RWPE2 (cell line): Measurements from ENCODE around the gene SLC16A3.

Source experiments
- ATAC-seq: fragments of 200-7000 bp; cut with Tn5 transposase; 3 replicates; pipeline ENCODE4 v1.9.1; 2021; ENCODE audit warnings: low read depth
- DNase-seq: peaks from one replicate; pipeline ENCODE4 v3.0.0-alpha.2; 2020; ENCODE audit warnings: low spot score
- H3K27ac ChIP-seq: fragments of 450-650 bp; 2 replicates; pipeline ENCODE4 v1.5.1; 2017; ENCODE audit warnings: mild to moderate bottlenecking; ENCODE audit not compliant: poor library complexity, severe bottlenecking
- H3K27me3 ChIP-seq: fragments of 250-450 bp; sonication (Bioruptor Pico); 2 replicates; pipeline ENCODE4 v1.5.1; 2021; ENCODE audit warnings: mild to moderate bottlenecking, moderate library complexity; ENCODE audit not compliant: insufficient read depth, poor library complexity, severe bottlenecking
- H3K36me3 ChIP-seq: fragments of 250-450 bp; sonication (Bioruptor Pico); 2 replicates; pipeline ENCODE4 v1.5.1; 2020; ENCODE audit warnings: low read depth, mild to moderate bottlenecking, moderate library complexity
- H3K4me1 ChIP-seq: fragments of 250-450 bp; sonication (Bioruptor Pico); 2 replicates; pipeline ENCODE4 v1.5.1; 2021; ENCODE audit warnings: mild to moderate bottlenecking, moderate library complexity; ENCODE audit not compliant: insufficient read depth, poor library complexity, severe bottlenecking
- H3K4me3 ChIP-seq: fragments of 250-450 bp; sonication (Bioruptor Pico); 2 replicates; pipeline ENCODE4 v1.5.1; 2021; ENCODE audit warnings: mild to moderate bottlenecking, moderate library complexity; ENCODE audit not compliant: severe bottlenecking
- H3K9me3 ChIP-seq: fragments of 250-450 bp; sonication (Bioruptor Pico); 2 replicates; pipeline ENCODE4 v1.5.1; 2021; ENCODE audit warnings: mild to moderate bottlenecking, moderate library complexity; ENCODE audit not compliant: severe bottlenecking
- CTCF ChIP-seq: fragments of 450-650 bp; IDR thresholded peaks from one replicate; pipeline ENCODE4 v1.5.1; 2017; ENCODE audit warnings: mild to moderate bottlenecking, moderate library complexity; ENCODE audit not compliant: poor library complexity, severe bottlenecking

Gene SLC16A3

DNA sequence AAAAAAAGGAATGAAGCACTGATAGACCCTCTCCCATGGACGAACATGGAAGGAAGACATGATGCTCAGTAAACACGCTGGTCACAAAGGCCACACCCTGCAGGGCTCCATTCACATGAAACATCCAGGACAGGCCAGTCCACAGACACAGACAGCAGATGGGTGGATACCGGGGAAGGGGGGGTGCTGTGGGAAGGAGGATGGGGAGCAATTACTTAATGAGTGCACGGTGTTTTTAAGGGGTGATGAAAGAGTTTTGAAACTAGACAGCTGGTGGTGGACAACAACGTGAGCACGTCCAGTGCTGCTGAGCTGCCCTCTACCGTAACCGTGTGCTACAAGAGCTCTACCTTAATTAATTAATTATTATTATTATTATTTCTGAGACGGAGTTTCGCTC lies 6.0 kb upstream of the SLC16A3 start:
- DNase-seq (no peak), ATAC-seq (no peak)
- Histone ChIP-seq H3K9me3 (no peaks in the 10 kb centered on the region), H3K4me3 (no peak overlapping the region), H3K27me3 (no peaks in the 10 kb centered on the region), H3K36me3 (no peaks in the 10 kb centered on the region), H3K4me1 (peaks cover 2% of the 10 kb centered on the region), H3K27ac (no peak overlapping the region)
- TF ChIP-seq CTCF: no peak

DNA sequence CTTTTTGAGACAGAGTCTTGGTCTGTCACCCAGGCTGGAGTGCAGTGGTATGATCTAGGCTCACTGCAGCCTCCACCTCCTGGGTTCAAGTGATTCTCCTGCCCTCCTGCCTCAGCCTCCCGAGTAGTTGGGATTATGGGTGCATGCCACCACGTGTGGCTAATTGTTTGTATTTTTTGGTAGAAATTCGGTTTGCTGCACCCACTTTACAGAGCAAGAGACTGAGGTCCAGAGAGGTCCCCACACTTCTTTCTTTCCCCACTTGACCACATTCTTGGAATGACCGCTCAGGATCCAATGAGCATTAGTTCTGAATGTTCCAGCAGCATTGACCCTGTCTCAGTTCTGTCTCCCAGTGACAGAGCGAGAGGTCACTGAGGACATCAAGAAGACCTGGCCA lies 5.3 kb upstream of the SLC16A3 start:
- ATAC-seq (no peak), DNase-seq (no peak)
- Histone ChIP-seq H3K27ac (no peak overlapping the region), H3K4me1 (no peaks in the 10 kb centered on the region), H3K9me3 (no peaks in the 10 kb centered on the region), H3K36me3 (no peaks in the 10 kb centered on the region), H3K4me3 (no peak overlapping the region), H3K27me3 (no peaks in the 10 kb centered on the region)
- no peak for TF ChIP-seq CTCF

GRCh38 chr17:82224666-82225065 lies 4.2 kb upstream of the SLC16A3 start:
- Histone ChIP-seq H3K27ac (no peak overlapping the region), H3K36me3 (peaks cover 6% of the 10 kb centered on the region), H3K4me1 (no peaks in the 10 kb centered on the region), H3K27me3 (no peaks in the 10 kb centered on the region), H3K4me3 (no peak overlapping the region), H3K9me3 (no peaks in the 10 kb centered on the region)
- no peak for ATAC-seq
- no peak for DNase-seq
- no peak for TF ChIP-seq CTCF

DNA sequence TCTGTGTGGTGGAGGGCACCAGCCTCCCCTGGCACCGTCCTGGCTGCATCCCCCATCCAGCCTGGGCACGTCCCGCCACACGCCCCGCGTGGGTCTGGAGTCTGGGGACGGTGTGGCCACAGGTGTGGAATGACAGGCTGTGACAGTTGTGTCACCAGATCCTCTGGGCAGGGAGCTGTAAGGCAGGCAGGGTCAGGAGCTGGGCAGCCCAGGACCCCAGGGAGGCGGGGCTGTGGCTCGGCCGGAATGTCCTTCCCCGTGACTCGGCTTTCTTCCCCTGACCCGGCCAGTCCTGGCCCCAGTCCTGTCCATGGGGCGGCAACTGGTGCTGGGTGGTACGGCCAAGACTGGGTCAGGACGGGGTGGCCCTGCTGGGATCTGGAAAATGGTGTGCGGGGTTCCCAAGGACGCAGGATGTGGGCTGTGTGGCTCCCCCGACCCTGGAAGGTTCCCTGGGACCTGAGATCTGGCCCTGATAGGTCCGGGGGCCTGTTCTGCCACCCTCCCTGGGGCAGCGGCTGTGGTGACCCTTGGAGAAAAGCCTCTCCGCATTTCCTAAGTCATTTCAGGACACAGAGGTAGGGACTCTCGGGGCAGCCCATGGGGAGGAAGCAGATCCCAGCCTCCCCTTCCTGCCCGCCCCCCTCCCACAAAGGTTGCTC lies 3.3 kb upstream of the SLC16A3 start:
- H3K27me3 ChIP-seq: no peaks in the 10 kb centered on the region
- H3K9me3 ChIP-seq: no peaks in the 10 kb centered on the region
- H3K4me3 ChIP-seq: no peak overlapping the region
- DNase-seq (no peak), ATAC-seq (no peak)
- H3K27ac ChIP-seq: no peak overlapping the region
- no peaks in the 10 kb centered on the region for H3K4me1 ChIP-seq
- no peak for TF ChIP-seq CTCF
- peaks cover 15% of the 10 kb centered on the region for H3K36me3 ChIP-seq

- H3K27me3 ChIP-seq: no peaks in the 10 kb centered on the region
- H3K4me3 ChIP-seq: no peak overlapping the region
- no peak overlapping the region for H3K27ac ChIP-seq
- no peaks in the 10 kb centered on the region for H3K4me1 ChIP-seq
- no peaks in the 10 kb centered on the region for H3K9me3 ChIP-seq
- ATAC-seq (no peak), DNase-seq (no peak)
- TF ChIP-seq CTCF: no peak
- H3K36me3 ChIP-seq: peaks cover 21% of the 10 kb centered on the region
These were observed 2.6 kb upstream of the SLC16A3 start for GRCh38 chr17:82226146-82226808.
